Muscle of arm (tissue), 12 donors: ENCODE measurements around the gene IFRD2. TPM values are rescaled to one million over a fixed set of nuclear protein-coding genes. Genes with fewer than 3 reads are reported as not detected.
"Not testable (repeated sequence)": the region's sequence is repeated elsewhere in the genome, so short reads cannot be mapped to it uniquely, and the experiment has no call there.

Experiments
- DNase-seq: peaks from one replicate; pipeline ENCODE4 v3.0.0-alpha.2; 2013
- polyA plus RNA-seq, 12 donors: library from polyadenylated mRNA; unstranded; fragments of 120-200 nt; gene quantifications; one replicate each; pipeline ENCODE4 v1.2.1, GENCODE V29; 2013; ENCODE audit not compliant: insufficient read length in 12 of 12

The IFRD2 gene
- polyA plus RNA-seq, 12 donors: 33.8 to 53.7 (median 48.0) TPM; not detected in 1

DNA sequence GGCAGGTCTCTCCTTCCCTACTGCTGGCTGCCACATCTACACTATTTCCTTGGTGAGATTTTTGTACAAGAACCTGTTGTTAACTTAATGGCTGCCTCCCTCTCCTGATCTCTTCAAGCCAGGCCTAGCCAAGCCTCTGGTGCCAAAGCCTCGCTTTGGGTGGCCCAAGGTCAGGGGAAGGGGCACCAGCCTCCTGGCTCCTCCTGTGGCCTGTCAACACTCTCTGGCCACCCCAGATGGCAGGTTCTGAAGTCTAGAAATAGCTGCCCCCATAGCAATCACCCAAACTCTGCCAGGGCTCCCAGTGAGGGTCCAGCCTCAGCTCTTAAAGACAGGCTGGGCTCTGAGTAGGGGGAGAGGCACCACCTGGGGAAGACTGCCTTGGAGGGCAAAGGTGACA, 5.0 kb downstream of the IFRD2 start:
- DNase-seq: no peak

DNA sequence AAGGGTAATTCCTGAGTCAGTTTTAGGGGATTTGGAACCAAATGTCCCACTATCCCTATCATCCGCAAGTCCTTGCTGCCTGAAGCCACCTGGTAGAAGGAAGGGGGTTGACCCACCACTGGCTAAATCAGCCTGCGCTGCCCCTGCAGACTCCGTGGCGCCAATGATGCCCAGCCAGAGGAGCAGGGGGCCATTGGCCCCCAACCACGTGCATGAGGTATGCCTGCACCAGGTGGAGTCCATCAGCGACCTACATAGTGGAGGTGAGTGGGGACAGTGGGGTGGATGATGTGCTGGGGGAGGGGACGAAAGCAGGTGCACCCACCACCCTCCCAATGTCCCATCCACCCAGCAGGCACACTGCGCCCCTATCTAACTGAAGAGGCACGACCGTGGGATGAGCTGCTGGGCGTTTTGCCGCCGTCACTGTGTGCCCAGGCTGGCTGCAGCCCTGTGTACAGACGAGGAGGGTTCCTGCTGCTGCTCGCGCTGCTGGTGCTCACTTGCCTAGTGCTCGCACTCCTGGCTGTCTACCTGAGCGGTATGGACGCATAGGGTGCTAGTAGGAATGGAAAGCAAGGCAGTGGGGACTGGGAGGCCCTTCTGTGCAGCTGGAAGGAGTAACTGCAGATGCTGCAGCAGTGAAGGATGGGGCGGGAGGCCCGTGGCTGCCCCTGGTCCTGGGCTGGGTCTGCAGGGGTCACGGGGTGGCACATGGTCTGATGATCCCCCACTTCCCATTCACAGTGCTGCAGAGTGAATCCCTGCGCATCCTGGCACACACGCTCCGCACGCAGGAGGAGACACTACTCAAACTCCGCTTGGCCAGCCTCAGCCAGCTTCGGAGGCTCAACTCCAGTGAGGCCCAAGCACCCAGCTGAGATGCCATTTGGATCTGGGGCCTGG, 5.7 kb downstream of the IFRD2 start:
- DNase-seq: no peak

DNA sequence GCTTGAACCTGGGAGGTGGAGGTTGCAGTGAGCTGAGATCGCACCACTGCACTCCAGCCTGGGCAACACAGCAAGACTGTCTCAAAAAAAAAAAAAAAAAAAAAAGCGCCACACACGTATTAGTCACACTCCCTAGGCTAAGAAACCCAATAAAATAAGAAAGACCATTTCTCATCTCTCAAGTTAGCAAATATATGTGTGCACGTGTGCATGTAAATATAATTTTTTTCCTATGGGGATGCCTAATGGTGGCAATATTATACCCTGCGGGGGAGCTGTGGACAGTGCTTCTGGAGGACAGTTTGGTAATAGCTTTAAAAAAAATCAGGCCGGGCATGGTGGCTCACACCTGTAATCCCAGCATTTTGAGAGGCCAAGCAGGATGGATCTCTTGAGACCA, 8.1 kb downstream of the IFRD2 start:
- not testable (repeated sequence) for DNase-seq

DNA sequence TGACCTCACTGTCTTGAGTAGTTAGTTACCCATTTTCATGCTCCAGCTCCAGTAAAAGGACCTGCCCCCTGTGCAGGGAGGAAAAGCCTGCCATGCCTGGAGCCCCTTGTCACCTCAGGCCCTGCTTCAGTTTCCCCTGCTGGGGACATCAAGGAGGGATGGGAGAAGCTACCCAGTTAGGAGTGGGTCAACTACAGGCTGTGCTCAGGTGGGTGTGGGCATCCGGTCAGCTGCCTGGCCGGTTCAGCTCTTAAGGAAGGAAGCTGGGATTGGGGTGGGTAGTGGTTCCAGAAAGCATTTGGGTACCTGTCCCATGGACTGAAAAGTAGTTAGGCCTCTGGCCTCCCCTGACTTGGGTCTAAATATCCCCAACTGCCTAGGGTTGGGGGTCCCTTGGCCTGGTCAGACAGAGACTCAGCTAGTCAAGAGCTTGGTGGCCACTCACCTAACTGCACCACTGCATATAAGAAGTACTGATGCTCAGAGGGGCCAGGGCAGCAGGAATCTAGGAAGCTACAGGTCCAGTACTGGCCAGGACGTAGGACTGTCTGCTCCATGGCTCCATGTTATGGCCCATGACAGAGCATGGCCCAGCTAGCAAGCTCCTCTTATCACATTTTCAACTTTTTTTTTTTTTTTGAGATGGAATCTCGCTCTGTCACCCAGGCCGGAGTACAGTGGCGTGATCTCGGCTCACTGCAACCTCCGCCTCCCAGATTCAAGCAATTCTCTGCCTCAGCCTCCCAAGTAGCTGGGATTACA, 12.8 kb downstream of the IFRD2 start:
- no peak for DNase-seq

DNA sequence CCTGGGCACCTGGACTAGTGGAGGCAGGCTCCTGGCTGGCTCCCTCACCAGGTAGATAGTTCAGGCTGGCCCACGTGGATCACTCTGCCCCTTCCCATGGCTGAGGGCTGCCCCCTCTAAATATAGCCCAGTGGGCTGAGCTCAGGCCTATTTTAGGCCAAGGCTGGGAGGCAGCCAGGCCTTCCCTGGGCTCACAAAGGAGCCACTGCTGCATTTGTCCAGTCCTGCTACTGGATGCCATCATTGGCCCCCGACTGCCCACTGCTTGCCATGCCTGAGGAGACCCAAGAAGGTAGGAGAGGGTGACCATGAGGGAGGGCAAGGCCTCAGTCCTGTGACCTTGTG, 13.4 kb downstream of the IFRD2 start, which contains the start of gene LSMEM2:
Gene LSMEM2, plus strand, starts transcription at position 208 of the 345 bp plus-strand sequence. Its CDS starts 27 bp downstream, at position 235.
- DNase-seq: no peak

DNA sequence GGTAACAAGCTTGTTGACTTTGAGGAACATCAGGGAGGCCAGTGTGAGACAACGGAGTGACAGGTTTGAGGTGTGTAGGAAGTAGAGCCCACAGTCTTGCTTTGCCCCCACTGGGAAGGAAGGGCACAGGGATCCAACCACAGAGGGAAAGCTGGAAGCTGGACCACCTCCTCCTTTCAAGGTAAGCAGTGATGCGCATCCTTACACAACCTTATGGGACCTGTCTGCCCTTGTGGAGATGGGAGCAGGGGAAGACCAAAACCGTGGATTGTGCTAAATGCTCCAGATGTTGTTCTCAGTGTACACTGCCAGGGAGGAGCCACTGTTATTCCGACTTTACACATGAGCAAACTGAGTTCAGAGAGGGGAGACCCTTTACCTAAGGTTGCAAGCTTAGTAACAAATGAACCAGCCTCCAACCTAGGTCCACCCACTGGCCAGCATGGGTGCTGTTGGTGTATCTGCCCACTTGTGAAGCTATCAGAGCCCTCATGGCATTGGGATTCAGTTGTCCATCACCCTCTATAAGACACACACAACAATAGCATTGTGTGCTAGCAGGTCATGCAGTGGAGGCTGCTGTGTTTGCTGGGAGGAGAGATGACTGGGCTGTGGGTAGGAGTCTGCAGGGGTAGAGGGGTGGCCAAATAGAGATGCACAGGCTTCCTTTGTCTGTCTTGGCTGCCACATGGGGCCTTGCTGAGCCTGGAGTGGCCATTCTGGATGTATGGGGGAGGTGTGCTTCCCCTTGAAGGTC, 13.9 kb downstream of the IFRD2 start:
- DNase-seq: no peak

DNA sequence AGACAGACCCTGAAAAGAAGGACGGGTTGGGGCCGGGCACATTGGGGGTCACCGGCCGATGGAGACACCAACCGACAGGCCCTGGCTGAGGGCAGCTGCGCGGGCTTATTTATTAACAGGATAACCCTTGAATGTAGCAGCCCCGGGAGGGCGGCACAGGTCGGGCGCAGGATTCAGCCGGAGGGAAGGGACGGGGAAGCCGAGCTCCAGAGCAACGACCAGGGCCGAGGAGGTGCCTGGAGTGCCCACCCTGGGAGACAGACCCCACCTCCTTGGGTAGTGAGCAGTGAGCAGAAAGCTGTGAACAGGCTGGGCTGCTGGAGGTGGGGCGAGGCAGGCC, 15.5 kb downstream of the IFRD2 start:
- no peak for DNase-seq

DNA sequence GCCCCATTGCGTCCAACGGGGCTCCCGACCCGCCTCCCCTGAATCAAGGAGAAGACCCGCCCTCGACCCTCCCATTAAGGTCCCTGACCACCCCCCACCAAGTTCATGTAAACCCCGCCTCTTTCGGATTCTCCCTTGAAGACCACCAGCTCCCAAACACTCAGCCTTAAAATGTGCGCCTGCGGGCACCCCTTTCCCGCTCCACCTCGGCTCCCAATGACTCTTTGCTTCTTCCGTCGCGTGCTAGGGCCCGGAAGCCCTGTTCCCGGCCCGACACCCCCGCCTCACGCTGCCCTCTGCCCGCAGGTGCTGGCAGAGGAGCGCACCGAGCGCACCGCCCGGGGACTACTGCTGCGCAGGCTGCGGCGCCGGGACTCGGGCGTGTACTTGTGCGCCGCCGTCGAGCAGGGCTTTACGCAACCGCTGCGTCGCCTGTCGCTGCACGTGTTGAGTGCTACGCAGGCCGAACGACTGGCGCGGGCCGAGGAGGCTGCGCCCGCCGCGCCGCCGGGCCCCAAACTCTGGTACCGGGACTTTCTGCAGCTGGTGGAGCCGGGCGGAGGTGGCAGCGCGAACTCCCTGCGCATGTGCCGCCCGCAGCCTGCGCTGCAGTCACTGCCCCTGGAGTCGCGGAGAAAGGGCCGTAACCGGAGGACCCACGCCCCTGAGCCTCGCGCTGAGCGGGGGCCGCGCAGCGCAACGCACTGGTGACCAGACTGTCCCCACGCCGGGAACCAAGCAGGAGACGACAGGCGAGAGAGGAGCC, 16.1 kb downstream of the IFRD2 start:
- DNase-seq: no peak

DNA sequence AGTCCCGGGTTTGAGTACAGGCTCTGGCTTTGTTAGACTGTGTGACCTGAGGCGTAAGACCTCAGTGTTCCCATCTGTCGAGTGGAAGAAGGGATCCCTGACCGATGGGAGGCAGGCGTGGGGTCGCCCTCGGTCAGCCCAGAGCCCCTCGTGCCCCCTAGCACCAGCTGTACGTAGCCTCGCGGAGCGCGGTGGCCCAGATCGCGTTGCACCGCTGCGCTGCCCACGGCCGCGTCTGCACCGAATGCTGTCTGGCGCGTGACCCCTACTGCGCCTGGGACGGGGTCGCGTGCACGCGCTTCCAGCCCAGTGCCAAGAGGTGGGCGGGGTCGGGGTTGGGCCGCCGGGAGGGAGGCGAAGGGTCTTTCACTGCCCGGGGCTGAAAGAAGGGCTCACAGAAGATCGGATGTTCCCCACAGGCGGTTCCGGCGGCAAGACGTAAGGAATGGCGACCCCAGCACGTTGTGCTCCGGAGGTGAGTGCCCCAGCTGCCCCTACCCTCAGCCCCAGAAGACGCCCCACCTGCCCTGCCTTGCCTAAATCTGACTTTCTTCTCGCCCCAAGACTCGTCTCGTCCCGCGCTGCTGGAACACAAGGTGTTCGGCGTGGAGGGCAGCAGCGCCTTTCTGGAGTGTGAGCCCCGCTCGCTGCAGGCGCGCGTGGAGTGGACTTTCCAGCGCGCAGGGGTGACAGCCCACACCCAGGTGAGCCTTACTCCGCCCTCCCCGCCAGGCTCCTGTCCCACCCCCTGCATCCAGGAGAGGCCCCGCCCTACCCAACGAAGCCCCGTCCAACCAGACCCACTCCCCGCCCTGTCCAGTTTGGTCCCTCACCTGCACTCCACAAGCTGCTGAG, 16.9 kb downstream of the IFRD2 start:
- DNase-seq: no peak

DNA sequence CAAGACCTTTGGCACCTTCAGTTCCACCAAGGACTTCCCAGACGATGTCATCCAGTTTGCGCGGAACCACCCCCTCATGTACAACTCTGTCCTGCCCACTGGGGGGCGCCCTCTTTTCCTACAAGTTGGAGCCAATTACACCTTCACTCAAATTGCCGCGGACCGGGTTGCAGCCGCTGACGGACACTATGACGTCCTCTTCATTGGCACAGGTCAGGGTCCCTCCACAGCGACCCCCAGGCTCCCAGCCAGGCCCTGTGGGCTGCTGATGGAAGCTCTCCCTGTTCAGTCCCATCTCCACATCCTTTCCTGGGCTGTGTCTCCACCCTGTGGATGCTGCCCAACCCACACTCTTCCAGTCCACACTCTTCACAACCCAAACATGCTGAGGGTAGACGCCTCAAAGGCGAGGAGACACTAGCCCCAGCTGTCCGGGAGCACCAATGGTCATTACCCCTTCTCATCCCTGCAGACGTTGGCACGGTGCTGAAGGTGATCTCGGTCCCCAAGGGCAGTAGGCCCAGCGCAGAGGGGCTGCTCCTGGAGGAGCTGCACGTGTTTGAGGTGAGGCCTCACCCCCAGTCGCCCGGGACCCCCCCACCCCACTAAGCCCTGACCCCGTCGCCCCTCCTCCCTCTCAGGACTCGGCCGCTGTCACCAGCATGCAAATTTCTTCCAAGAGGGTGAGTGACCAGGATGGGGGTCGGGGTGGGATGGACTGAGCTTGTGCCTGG, 17.7 kb downstream of the IFRD2 start:
- DNase-seq: no peak

DNA sequence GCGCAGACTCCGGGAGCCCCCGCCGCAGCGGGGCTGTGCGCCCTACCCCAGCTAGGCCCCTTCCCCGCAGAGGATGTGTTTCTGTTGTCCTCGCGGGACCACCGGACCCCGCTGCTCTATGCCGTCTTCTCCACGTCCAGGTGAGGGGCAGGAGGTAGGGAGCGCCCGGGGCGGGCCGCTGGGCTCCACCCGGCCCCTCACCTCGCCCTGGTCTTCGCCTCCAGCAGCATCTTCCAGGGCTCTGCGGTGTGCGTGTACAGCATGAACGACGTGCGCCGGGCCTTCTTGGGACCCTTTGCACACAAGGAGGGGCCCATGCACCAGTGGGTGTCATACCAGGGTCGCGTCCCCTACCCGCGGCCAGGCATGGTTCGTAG, 18.6 kb downstream of the IFRD2 start:
- no peak for DNase-seq

DNA sequence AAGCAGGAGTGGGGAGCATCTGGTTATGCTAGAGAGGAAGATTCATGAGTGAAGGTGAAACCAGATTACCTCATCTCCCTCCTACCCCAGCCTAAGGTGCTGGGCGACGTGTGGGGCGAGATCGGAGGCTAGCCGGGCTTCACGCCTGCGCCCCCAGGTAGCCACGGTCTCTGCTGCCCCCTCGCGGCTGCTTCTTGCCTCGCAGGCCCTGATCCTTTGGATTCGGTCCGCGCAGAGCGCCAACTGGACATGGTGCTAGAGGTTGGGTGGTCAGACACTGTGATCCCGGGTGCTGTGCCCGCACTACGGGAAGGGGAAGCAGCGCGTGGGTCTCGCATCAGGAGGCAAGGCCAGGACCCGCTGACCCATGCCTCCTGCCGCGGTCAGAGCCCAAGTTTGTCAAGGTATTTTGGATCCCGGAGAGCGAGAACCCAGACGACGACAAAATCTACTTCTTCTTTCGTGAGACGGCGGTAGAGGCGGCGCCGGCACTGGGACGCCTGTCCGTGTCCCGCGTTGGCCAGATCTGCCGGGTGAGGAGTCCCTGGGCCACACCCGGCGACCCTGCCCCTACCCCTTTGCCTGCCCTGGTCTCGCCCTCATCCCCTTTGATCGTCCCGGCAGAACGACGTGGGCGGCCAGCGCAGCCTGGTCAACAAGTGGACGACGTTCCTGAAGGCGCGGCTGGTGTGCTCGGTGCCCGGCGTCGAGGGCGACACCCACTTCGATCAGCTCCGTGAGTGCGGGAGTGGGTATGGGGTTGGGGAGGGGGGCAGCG, 19.1 kb downstream of the IFRD2 start:
- peak; percentile 89 for DNase-seq

DNA sequence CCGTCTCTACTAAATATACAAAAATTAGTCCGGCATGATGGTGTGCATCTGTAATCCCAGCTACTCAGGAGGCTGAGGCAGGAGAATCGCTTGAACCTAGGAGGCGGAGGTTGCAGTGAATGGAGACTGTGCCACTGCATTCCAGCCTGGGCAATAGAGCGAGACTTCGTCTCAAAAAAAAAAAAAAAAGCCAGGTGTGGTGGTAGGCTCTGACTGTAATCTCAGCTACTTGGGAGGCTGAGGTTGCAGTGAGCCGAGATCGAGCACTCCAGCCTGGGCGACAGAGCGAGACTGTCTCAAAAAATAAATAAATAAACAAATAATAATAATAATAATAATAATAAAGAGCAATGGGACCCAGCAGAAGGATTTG, 19.7 kb downstream of the IFRD2 start:
- not testable (repeated sequence) for DNase-seq

DNA sequence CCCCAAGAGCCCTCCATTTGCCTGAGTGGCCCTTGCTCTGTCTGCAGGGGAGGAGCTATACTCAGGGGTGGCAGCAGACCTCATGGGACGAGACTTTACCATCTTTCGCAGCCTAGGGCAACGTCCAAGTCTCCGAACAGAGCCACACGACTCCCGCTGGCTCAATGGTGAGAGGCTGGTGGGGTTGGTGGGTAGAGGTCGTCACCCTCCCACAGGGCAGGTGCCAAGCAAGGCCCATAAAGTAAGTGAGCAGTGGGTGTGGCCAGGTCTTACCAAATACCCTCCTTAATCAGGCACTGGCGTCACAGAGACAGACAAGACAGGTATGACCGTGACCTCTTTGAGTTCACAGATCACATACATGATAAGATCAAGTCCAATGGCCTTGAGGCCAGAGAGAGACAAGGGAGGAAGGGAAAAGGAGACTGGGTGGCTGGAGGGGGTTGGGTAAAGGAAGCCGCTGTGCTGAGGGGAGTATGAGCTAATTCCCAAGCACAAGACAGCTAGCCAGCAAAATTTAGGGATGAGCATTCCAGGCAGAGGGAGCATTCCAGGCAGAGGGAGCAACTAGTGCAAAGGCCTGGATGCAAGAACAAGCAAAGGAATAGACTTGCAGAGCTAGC, 20.8 kb downstream of the IFRD2 start:
- no peak for DNase-seq

DNA sequence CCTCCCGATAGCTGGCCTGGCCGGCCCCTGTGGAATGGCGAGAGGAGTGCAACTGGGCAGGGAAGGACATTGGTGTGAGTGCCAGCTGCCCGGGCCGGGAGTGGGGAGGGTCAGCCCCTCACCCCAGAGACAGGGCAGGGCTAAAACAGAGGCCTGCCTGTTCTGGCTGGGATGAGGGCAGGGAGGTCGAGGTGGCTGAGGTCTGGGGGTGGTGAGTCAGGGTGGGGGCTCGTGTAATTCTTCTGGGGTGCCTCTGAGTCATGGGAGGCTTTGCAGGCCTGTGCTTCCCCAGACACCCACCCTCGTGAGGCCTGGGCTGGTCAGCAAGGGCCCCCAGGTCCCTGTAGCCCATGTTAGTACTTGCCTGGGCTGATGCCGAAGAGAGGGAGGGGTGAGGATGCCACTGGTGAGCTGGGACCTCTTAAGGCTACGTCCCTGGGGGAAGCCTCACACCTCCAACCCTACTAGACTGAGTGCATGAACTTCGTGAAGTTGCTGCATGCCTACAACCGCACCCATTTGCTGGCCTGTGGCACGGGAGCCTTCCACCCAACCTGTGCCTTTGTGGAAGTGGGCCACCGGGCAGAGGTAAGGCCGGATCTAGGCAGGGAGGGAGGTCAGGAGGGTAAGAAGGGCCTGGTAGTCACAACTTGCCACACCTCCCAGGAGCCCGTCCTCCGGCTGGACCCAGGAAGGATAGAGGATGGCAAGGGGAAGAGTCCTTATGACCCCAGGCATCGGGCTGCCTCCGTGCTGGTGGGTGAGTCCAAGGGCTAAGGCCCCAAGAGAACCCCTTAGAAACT, 21.6 kb downstream of the IFRD2 start:
- DNase-seq: no peak

DNA sequence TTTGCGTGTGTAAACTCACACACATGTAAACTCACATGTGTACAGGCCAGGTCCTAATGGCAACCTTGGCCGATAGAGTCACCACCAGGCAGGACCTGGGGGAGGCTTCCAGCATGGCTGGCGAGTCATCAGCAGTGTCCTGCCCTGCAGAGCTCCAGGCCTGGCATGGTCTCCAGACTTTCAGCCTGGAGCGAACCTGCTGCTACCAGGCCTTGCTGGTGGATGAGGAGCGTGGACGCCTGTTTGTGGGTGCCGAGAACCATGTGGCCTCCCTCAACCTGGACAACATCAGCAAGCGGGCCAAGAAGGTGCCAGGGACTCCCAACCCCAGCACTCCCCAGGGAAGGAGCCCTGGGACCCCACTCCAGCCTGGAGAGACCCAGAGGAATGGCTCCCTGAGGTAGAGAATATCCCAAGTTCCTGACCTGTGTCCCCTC, 22.2 kb downstream of the IFRD2 start:
- no peak for DNase-seq

DNA sequence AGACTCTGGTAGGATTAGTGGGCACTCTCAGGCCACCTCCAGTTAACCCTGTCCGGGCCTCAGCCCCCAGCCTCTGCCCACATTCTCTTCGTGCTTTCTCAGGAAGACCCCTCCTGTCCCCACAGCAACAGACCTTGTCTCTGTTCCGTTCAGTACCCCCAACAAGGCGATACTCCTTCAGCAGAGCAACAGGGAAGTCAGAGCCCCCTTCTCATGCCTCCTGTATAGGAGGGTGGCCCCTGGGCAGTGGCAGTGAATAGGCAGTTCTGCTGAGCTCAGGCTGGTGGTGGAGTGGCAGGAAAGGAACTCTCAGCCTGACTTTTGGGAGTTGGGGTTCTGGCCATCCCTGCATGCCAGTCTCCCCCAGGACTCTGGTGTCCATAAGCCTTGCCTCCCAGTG, 22.8 kb downstream of the IFRD2 start:
- DNase-seq: no peak
